ENCODE measurements around the gene LGR4. TPM values are rescaled to one million over a fixed set of nuclear protein-coding genes. Genes with fewer than 3 reads are reported as not detected.

Gene LGR4
- total and polyA plus RNA-seq, 10 of the 15 experiments (the other 5 are each of a cell fraction or from before 2014, with no cell fraction given), result under 0.01 to 0.64 (median 0.04) TPM; not detected in 5

GRCh38 chr11:27452147-27452546 lies 20.4 kb downstream of the LGR4 start:
- in situ Hi-C loops (cut with MboI), result no loop called here
- WGBS (ENCODE audit: insufficient coverage, insufficient replicate concordance, low lambda C conversion rate, missing lambda C conversion rate), result 77% methylated on average over 3 of the region's 3 CpGs
- Histone ChIP-seq H3K79me2 (ENCODE audit: control insufficient read depth, insufficient read depth, low read length) (no peaks in the 10 kb centered on the region), H3K36me3 (ENCODE audit: control insufficient read depth in 2 of 2, insufficient read depth in 2 of 2, low read length in 1 of 2) (no peaks in the 10 kb centered on the region), H3K27ac (ENCODE audit: control insufficient read depth, insufficient read depth) (no peak overlapping the region), H3K4me2 (ENCODE audit: control insufficient read depth, insufficient read depth) (no peak overlapping the region), H2AFZ (ENCODE audit: control insufficient read depth, low read depth, low read length) (no peak overlapping the region), H3K4me3 (no peak overlapping the region), H3K4me1 (ENCODE audit: control insufficient read depth, insufficient read depth, low read length) (no peaks in the 10 kb centered on the region), H3K9me3 (replicated peaks; ENCODE audit: control insufficient read depth, insufficient read depth, low read length) (no peaks in the 10 kb centered on the region), H3K27me3 (replicated peaks in 1 of 2; ENCODE audit: control insufficient read depth in 2 of 2, insufficient read depth in 2 of 2, low read length in 1 of 2) (no peaks in the 10 kb centered on the region), H3K9ac (ENCODE audit: control insufficient read depth, insufficient read depth, low read length) (no peak overlapping the region), H4K20me1 (ENCODE audit: control insufficient read depth, insufficient read depth) (no peaks in the 10 kb centered on the region)
- POLR2A ChIA-PET, result no interaction called here
- RAD21 ChIA-PET (ENCODE audit: unreplicated experiment), result interaction anchor here (0.9 kb wide), 1 partner anchor 34 kb away, joined by 3 read pairs; no protein-coding TSS in a partner anchor
- intact Hi-C loops (cut with micrococcal nuclease; ENCODE audit: unreplicated experiment), result no loop called here
- FAIRE-seq (no peak), DNase-seq (ENCODE audit: low read depth, low spot score) (no peak), ATAC-seq (no peak)
- no TSS peak for BruUV-seq (replicated peaks)
- CTCF ChIA-PET, result no interaction called here
- SMC1A ChIA-PET (ENCODE audit: uncharacterized antibody, unreplicated experiment), result no interaction called here
- TF ChIP-seq IRF3 (IDR thresholded peaks at IDR 0.05) (no peak), KDM1A (IDR thresholded peaks at IDR 0.05; ENCODE audit: borderline replicate concordance) (no peak), EZH2 (IDR thresholded peaks at IDR 0.05; ENCODE audit: borderline replicate concordance, control insufficient read depth, low read depth, low read length) (no peak), SRF (IDR thresholded peaks at IDR 0.05; ENCODE audit: low read depth in 2 of 2, low read length in 2 of 2) (no peak), EGR1 (IDR thresholded peaks at IDR 0.05; ENCODE audit: borderline replicate concordance in 1 of 2, low read depth in 2 of 2, low read length in 2 of 2) (no peak), MTA3 (IDR thresholded peaks at IDR 0.05; ENCODE audit: borderline replicate concordance, low read length) (no peak), MEF2B (IDR thresholded peaks at IDR 0.05; ENCODE audit: partially characterized antibody, poor library complexity, severe bottlenecking) (no peak)

All from GM12878 (cell line).